ENCODE data around the gene TTC21A.
"Not testable (repeated sequence)": the region's sequence is repeated elsewhere in the genome, so short reads cannot be mapped to it uniquely, and the experiment has no call there.

TTC21A gene

GRCh38 chr3:39154280-39155021 is 47.0 kb downstream of the TTC21A start:
- no peak for DNase-seq (ENCODE audit: low spot score)

GRCh38 chr3:39156421-39156820 is 48.9 kb downstream of the TTC21A start:
- DNase-seq (ENCODE audit: low spot score) = no peak

GRCh38 chr3:39157359-39157758 is 49.9 kb downstream of the TTC21A start:
- DNase-seq (ENCODE audit: low spot score) = no peak

GRCh38 chr3:39158148-39158715 is 50.8 kb downstream of the TTC21A start:
- no peak for DNase-seq (ENCODE audit: low spot score)

GRCh38 chr3:39164414-39164813 is 56.9 kb downstream of the TTC21A start:
- DNase-seq (ENCODE audit: low spot score) = no peak

- no peak for DNase-seq (ENCODE audit: low spot score)
Observed at GRCh38 chr3:39165518-39165917, 58.0 kb downstream of the TTC21A start.

GRCh38 chr3:39166134-39166710 is 58.7 kb downstream of the TTC21A start:
- no peak for DNase-seq (ENCODE audit: low spot score)

- no peak for DNase-seq (ENCODE audit: low spot score)
Observed at GRCh38 chr3:39166932-39167532, 59.6 kb downstream of the TTC21A start.

GRCh38 chr3:39168156-39168780 is 60.8 kb downstream of the TTC21A start:
- DNase-seq (ENCODE audit: low spot score) = no peak

- no peak for DNase-seq (ENCODE audit: low spot score)
Observed at GRCh38 chr3:39169712-39170111, 62.2 kb downstream of the TTC21A start.

GRCh38 chr3:39170461-39170860 is 63.0 kb downstream of the TTC21A start:
- DNase-seq (ENCODE audit: low spot score) = no peak

GRCh38 chr3:39170877-39171276 is 63.4 kb downstream of the TTC21A start:
- DNase-seq (ENCODE audit: low spot score) = not testable (repeated sequence)

- no peak for DNase-seq (ENCODE audit: low spot score)
Observed at GRCh38 chr3:39171860-39172259, 64.4 kb downstream of the TTC21A start.

- no peak for DNase-seq (ENCODE audit: low spot score)
Observed at GRCh38 chr3:39173318-39174125, 66.0 kb downstream of the TTC21A start.

GRCh38 chr3:39176025-39176714 is 68.7 kb downstream of the TTC21A start:
- DNase-seq (ENCODE audit: low spot score) = no peak

- peak; percentile 93 for DNase-seq (ENCODE audit: low spot score)
Observed at GRCh38 chr3:39177708-39178332, 70.3 kb downstream of the TTC21A start.

GRCh38 chr3:39178553-39178952 is 71.1 kb downstream of the TTC21A start:
- DNase-seq (ENCODE audit: low spot score) = no peak

GRCh38 chr3:39180183-39180545 is 72.7 kb downstream of the TTC21A start:
- no peak for DNase-seq (ENCODE audit: low spot score)

- DNase-seq (ENCODE audit: low spot score) = peak; percentile 94
Observed at GRCh38 chr3:39180546-39181346, 73.3 kb downstream of the TTC21A start.

All from CD4-positive, alpha-beta T cell treated with Interleukin-15 for 4 hours (primary cell).